Hepatocyte (in vitro differentiated cells): ENCODE data around the gene NUP210L. TPM values are rescaled to one million over a fixed set of nuclear protein-coding genes. Genes with fewer than 3 reads are reported as not detected.

Experiments used
- DNase-seq: peaks from one replicate; pipeline ENCODE4 v3.0.0-alpha.2; 2016; ENCODE audit warnings: low spot score
- H2AFZ ChIP-seq: fragments of 200-600 bp; sonication (generic); 2 replicates; pipeline ENCODE4 v1.6.0; 2016; ENCODE audit warnings: antibody characterized with exemption, mild to moderate bottlenecking
- H3K27ac ChIP-seq: fragments of 200-600 bp; sonication (generic); 2 replicates; pipeline ENCODE4 v1.5.1; 2016; ENCODE audit warnings: mild to moderate bottlenecking
- H3K27me3 ChIP-seq: fragments of 200-600 bp; sonication (generic); 2 replicates; pipeline ENCODE4 v1.6.1; 2016
- H3K36me3 ChIP-seq: fragments of 200-600 bp; sonication (generic); replicated peaks from 2 replicates; pipeline ENCODE4 v1.5.1; 2016; ENCODE audit warnings: low read depth; ENCODE audit not compliant: insufficient read depth
- H3K4me1 ChIP-seq: fragments of 200-600 bp; sonication (generic); 2 replicates; pipeline ENCODE4 v1.5.1; 2016; ENCODE audit warnings: mild to moderate bottlenecking, moderate library complexity; ENCODE audit not compliant: insufficient read depth
- H3K4me2 ChIP-seq: fragments of 200-600 bp; sonication (generic); 2 replicates; pipeline ENCODE4 v1.6.0; 2016
- H3K4me3 ChIP-seq: fragments of 200-600 bp; sonication (generic); 2 replicates; pipeline ENCODE4 v1.5.1; 2016; ENCODE audit warnings: mild to moderate bottlenecking
- H3K79me2 ChIP-seq: fragments of 200-600 bp; sonication (generic); 2 replicates; pipeline ENCODE4 v1.6.0; 2017; ENCODE audit warnings: mild to moderate bottlenecking
- H3K9me2 ChIP-seq: fragments of 200-600 bp; sonication (generic); replicated peaks from 2 replicates; pipeline ENCODE4 v1.6.0; 2017; ENCODE audit warnings: mild to moderate bottlenecking; ENCODE audit not compliant: insufficient read depth
- H3K9me3 ChIP-seq: fragments of 200-600 bp; sonication (generic); 2 replicates; pipeline ENCODE4 v1.5.1; 2016; ENCODE audit warnings: low read depth, mild to moderate bottlenecking
- H4K20me1 ChIP-seq: fragments of 200-600 bp; sonication (generic); 2 replicates; pipeline ENCODE4 v1.6.0; 2016; ENCODE audit warnings: mild to moderate bottlenecking; ENCODE audit not compliant: insufficient read depth, poor library complexity, severe bottlenecking
- CTCF ChIP-seq: fragments of 200-600 bp; sonication (generic); IDR thresholded peaks from 2 replicates; pipeline ENCODE4 v1.5.1; 2016; ENCODE audit warnings: antibody characterized with exemption, mild to moderate bottlenecking; ENCODE audit not compliant: poor library complexity
- EZH2 ChIP-seq: fragments of 200-600 bp; sonication (generic); IDR thresholded peaks from 2 replicates; pipeline ENCODE4 v1.6.1; 2016; ENCODE audit warnings: antibody characterized with exemption, mild to moderate bottlenecking, borderline replicate concordance
- EZH2phosphoT487 ChIP-seq: fragments of 200-600 bp; sonication (generic); IDR thresholded peaks from one replicate; pipeline ENCODE4 v1.6.1; 2018; ENCODE audit warnings: antibody characterized with exemption, mild to moderate bottlenecking, low read depth, moderate library complexity; ENCODE audit not compliant: unreplicated experiment, severe bottlenecking
- WGBS: methylation state at CpG from one replicate; pipeline ENCODE4 v1.1.6; 2016; ENCODE audit warnings: low lambda C conversion rate; ENCODE audit errors: missing lambda C conversion rate; 5-methylcytosine and 5-hydroxymethylcytosine counted together
- polyA plus RNA-seq: library from polyadenylated mRNA; unstranded; fragments of >200 nt; fragmentation: Nextera tagmentation; extraction: Ambion mirVana; gene quantifications from 2 replicates; pipeline ENCODE4 v1.2.1, GENCODE V29; 2016
- total RNA-seq: library from RNA; depleted of rRNA; stranded (reverse); fragments of >200 nt; gene quantifications from 2 replicates; pipeline ENCODE4 v1.2.3, GENCODE V29; 2014

NUP210L gene
- total and polyA plus RNA-seq, 2 experiments from 2014 or later = 0.03 TPM; not detected in 1

GRCh38 chr1:153995640-153996039, 159.2 kb downstream of the NUP210L start:
- DNase-seq = no peak
- WGBS = 98% methylated on average over 11 of the region's 11 CpGs
- TF ChIP-seq CTCF (no peak), EZH2 (no peak), EZH2phosphoT487 (no peak)
- H3K27me3 ChIP-seq = no peaks in the 10 kb centered on the region
- peaks cover 14% of the 10 kb centered on the region for H4K20me1 ChIP-seq
- H3K79me2 ChIP-seq = peaks cover 26% of the 10 kb centered on the region
- no peak overlapping the region for H3K4me2 ChIP-seq
- no peak overlapping the region for H3K4me3 ChIP-seq
- no peaks in the 10 kb centered on the region for H3K9me3 ChIP-seq
- H3K4me1 ChIP-seq = peaks cover 18% of the 10 kb centered on the region
- no peak overlapping the region for H2AFZ ChIP-seq
- peak overlapping the region; percentile 19 for H3K27ac ChIP-seq
- H3K9me2 ChIP-seq = no peaks in the 10 kb centered on the region
- H3K36me3 ChIP-seq = peaks cover 2% of the 10 kb centered on the region

DNA sequence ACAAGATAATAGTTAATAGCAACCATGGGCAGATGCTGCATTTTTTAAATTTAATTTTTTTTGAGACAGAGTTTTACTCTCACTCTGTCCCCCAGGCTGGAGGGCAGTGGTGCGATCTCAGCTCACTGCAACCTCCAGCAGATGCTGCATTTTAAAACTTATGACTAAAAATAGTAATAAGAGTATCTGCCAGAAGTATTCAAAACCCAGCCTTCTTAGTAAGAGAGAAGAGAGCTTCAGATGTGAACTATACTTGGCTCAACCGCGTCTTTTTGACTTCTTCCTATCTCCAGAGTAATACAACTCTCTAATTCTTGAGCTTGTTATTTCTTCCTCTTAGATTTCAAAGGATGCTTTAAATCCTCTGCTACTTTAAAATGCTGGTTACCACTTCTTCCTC, 159.7 kb downstream of the NUP210L start:
- peaks cover 14% of the 10 kb centered on the region for H4K20me1 ChIP-seq
- WGBS = 97% methylated on average over 3 of the region's 3 CpGs
- no peak overlapping the region for H2AFZ ChIP-seq
- peaks cover 2% of the 10 kb centered on the region for H3K36me3 ChIP-seq
- DNase-seq = no peak
- H3K27me3 ChIP-seq = no peaks in the 10 kb centered on the region
- no peak for TF ChIP-seq EZH2phosphoT487
- no peak for TF ChIP-seq CTCF
- TF ChIP-seq EZH2 = no peak
- peaks cover 18% of the 10 kb centered on the region for H3K4me1 ChIP-seq
- H3K4me2 ChIP-seq = no peak overlapping the region
- peaks cover 26% of the 10 kb centered on the region for H3K79me2 ChIP-seq
- H3K9me3 ChIP-seq = no peaks in the 10 kb centered on the region
- no peak overlapping the region for H3K4me3 ChIP-seq
- no peaks in the 10 kb centered on the region for H3K9me2 ChIP-seq
- H3K27ac ChIP-seq = peak overlapping the region; percentile 19

GRCh38 chr1:153991806-153992205, 163.1 kb downstream of the NUP210L start:
- H3K4me3 ChIP-seq = peak overlapping the region; percentile 71
- 78% methylated on average over 2 of the region's 2 CpGs for WGBS
- H3K9me3 ChIP-seq = no peaks in the 10 kb centered on the region
- no peaks in the 10 kb centered on the region for H3K27me3 ChIP-seq
- TF ChIP-seq EZH2phosphoT487 (no peak), EZH2 (no peak), CTCF (no peak)
- H3K27ac ChIP-seq = peak overlapping the region; percentile 93
- peaks cover 2% of the 10 kb centered on the region for H3K36me3 ChIP-seq
- H3K4me2 ChIP-seq = peak overlapping the region; percentile 86
- no peak overlapping the region for H2AFZ ChIP-seq
- no peak for DNase-seq
- H3K9me2 ChIP-seq = no peaks in the 10 kb centered on the region
- H3K79me2 ChIP-seq = peaks cover 26% of the 10 kb centered on the region
- peaks cover 14% of the 10 kb centered on the region for H4K20me1 ChIP-seq
- peaks cover 18% of the 10 kb centered on the region for H3K4me1 ChIP-seq
